Liver (tissue), 3 donors: Measurements from ENCODE around the gene RAE1.

Experiments
- CTCF ChIP-seq: fragments of 150-350 bp; IDR thresholded peaks from 2 replicates; pipeline ENCODE4 v1.5.1; 2017; ENCODE audit warnings: improper control_type of control experiment, low read depth, low read length; ENCODE audit not compliant: missing input control
- EGR1 ChIP-seq, 2 donors: IDR thresholded peaks; 2 replicates each; pipeline ENCODE4 v1.6.1; 2016 to 2018; ENCODE audit warnings: antibody characterized with exemption in 2 of 2, low read depth in 2 of 2
- FOXA1 ChIP-seq: IDR thresholded peaks from 2 replicates; pipeline ENCODE4 v1.6.1; 2016; ENCODE audit warnings: antibody characterized with exemption
- HNF4G ChIP-seq: IDR thresholded peaks from 2 replicates; pipeline ENCODE4 v1.6.1; 2016; ENCODE audit warnings: antibody characterized with exemption
- JUND ChIP-seq, 2 donors: IDR thresholded peaks; 2 replicates each; pipeline ENCODE4 v1.6.1; 2016; ENCODE audit warnings: antibody characterized with exemption in 2 of 2
- MAX ChIP-seq: IDR thresholded peaks from 2 replicates; pipeline ENCODE4 v1.6.1; 2016; ENCODE audit warnings: antibody characterized with exemption
- RAD21 ChIP-seq, 2 donors: IDR thresholded peaks; 2 replicates each; pipeline ENCODE4 v1.6.1; 2016; ENCODE audit warnings: antibody characterized with exemption in 2 of 2, mild to moderate bottlenecking in 2 of 2
- REST ChIP-seq: IDR thresholded peaks from 2 replicates; pipeline ENCODE4 v1.6.1; 2016; ENCODE audit warnings: antibody characterized with exemption, mild to moderate bottlenecking
- RXRA ChIP-seq, 2 donors: IDR thresholded peaks; 2 replicates each; pipeline ENCODE4 v1.6.1; 2017 to 2018; ENCODE audit warnings: antibody characterized with exemption in 2 of 2, mild to moderate bottlenecking in 1 of 2
- SP1 ChIP-seq: IDR thresholded peaks from 2 replicates; pipeline ENCODE4 v1.6.1; 2018; ENCODE audit warnings: antibody characterized with exemption, mild to moderate bottlenecking
- TAF1 ChIP-seq: conservative IDR thresholded peaks from 2 replicates; pipeline ENCODE4 v1.6.1; 2016; ENCODE audit warnings: antibody characterized with exemption, mild to moderate bottlenecking
- YY1 ChIP-seq: IDR thresholded peaks from 2 replicates; pipeline ENCODE4 v1.6.1; 2016; ENCODE audit warnings: antibody characterized with exemption, mild to moderate bottlenecking
- donor health status: healthy.
- donor health status: healthy.

- TF ChIP-seq CTCF (no peak), JUND (IDR thresholded peaks at IDR 0.05) (no peak), EGR1 (IDR thresholded peaks at IDR 0.05; ENCODE audit: low read depth in 2 of 2) (no peak), TAF1 (no peak), SP1 (no peak), RAD21 (IDR thresholded peaks at IDR 0.05) (no peak), RXRA (IDR thresholded peaks at IDR 0.05) (no peak), REST (no peak), YY1 (no peak), FOXA1 (no peak), HNF4G (no peak), MAX (no peak)
Observed at GRCh38 chr20:57309544-57310115, 41.4 kb upstream of the RAE1 start.
